Rectal smooth muscle tissue (tissue), 1 donor: ENCODE results near the gene MLKL.

Experiments
- H3K27ac ChIP-seq: one replicate; pipeline ENCODE4 v1.7.0; 2013; ENCODE audit warnings: low read depth, low read length, inconsistent platforms
- H3K27me3 ChIP-seq: one replicate; pipeline ENCODE4 v1.7.0; 2013; ENCODE audit warnings: low read length; ENCODE audit not compliant: control insufficient read depth, insufficient read depth
- H3K36me3 ChIP-seq: one replicate; pipeline ENCODE4 v1.7.0; 2013; ENCODE audit warnings: low read length; ENCODE audit not compliant: control insufficient read depth, insufficient read depth
- H3K4me1 ChIP-seq: one replicate; pipeline ENCODE4 v1.7.0; 2013; ENCODE audit warnings: low read length; ENCODE audit not compliant: control insufficient read depth, insufficient read depth
- H3K4me3 ChIP-seq: one replicate; pipeline ENCODE4 v1.7.0; 2013; ENCODE audit warnings: low read length
- H3K9ac ChIP-seq: one replicate; pipeline ENCODE4 v1.7.0; 2013; ENCODE audit warnings: low read length

The MLKL gene

DNA sequence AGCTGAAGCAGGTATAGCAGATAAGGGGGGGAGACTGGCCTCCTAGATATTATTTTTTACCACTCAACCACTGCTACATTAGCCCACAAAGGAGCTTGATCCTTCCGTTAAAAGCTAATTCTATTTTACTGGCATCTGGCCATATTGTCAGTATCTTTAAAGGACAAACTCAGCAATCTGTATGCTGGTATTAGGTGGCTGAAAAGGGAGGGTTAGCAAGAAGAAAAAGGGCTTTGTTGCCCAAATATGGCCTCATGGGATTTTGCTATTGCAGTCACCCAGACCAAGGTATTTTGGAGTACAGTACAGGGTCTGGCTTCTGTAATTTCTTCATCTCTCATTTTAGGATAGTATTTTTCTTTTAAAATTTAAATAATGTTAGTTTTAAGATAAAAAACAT, 48.4 kb downstream of the MLKL start:
- Histone ChIP-seq H3K36me3 (peaks cover 9% of the 10 kb centered on the region), H3K27me3 (no peaks in the 10 kb centered on the region), H3K27ac (no peak overlapping the region), H3K4me1 (no peaks in the 10 kb centered on the region), H3K9ac (no peak overlapping the region), H3K4me3 (no peak overlapping the region)

DNA sequence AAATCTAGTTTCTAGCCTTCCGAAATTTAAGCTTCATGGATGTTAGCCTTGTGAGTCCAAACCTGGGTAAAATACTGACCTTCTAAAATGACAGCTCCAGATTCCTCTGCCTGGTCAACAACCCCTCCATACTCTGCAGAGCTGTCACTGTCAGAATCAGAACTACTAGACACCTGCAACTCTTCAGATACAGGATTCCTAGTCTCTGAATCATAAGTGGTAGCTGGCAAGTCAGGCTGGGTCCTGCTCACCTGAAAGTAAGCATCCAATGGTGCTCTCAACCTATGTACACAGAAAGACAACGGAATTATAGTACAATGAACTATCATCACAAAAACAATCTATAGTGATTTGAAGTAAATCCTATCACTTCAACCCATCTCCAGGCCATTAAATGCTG, 48.8 kb downstream of the MLKL start:
- no peak overlapping the region for H3K4me3 ChIP-seq
- no peaks in the 10 kb centered on the region for H3K27me3 ChIP-seq
- H3K4me1 ChIP-seq: no peaks in the 10 kb centered on the region
- peaks cover 9% of the 10 kb centered on the region for H3K36me3 ChIP-seq
- no peak overlapping the region for H3K27ac ChIP-seq
- no peak overlapping the region for H3K9ac ChIP-seq

GRCh38 chr16:74650966-74651567, 49.6 kb downstream of the MLKL start:
- Histone ChIP-seq H3K27ac (no peak overlapping the region), H3K27me3 (no peaks in the 10 kb centered on the region), H3K36me3 (peaks cover 9% of the 10 kb centered on the region), H3K4me1 (no peaks in the 10 kb centered on the region), H3K4me3 (no peak overlapping the region), H3K9ac (no peak overlapping the region)

- no peak overlapping the region for H3K9ac ChIP-seq
- H3K27me3 ChIP-seq: no peaks in the 10 kb centered on the region
- peaks cover 8% of the 10 kb centered on the region for H3K36me3 ChIP-seq
- no peak overlapping the region for H3K27ac ChIP-seq
- H3K4me3 ChIP-seq: no peak overlapping the region
- H3K4me1 ChIP-seq: no peaks in the 10 kb centered on the region
Measured at GRCh38 chr16:74649839-74650504, 50.7 kb downstream of the MLKL start.

DNA sequence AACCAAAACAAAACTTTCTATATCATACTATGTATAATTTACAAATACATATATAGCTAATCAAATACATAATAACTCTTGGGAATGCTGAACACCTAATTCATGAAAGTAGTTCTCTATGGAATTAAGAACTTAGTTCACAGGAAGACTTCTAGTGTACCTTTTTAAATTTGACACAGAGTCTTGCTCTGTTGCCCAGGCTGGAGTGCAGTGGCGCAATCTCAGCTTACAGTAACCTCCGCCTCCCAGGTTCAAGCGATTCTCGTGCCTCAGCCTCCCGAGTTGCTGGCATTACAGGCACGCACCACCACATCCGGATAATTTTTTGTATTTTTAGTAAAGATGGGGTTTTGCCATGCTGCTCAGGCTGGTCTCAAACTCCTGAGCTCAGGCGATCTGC, 58.7 kb downstream of the MLKL start:
- H3K27ac ChIP-seq: no peak overlapping the region

GRCh38 chr16:74637742-74638453, 62.8 kb downstream of the MLKL start:
- Histone ChIP-seq H3K27me3 (no peaks in the 10 kb centered on the region), H3K4me3 (no peak overlapping the region), H3K9ac (no peak overlapping the region), H3K4me1 (no peaks in the 10 kb centered on the region), H3K27ac (no peak overlapping the region), H3K36me3 (peaks cover 9% of the 10 kb centered on the region)

More for the DNA sequence above, 58.7 kb downstream of the MLKL start:
- H3K4me3 ChIP-seq: no peak overlapping the region
- H3K27me3 ChIP-seq: no peaks in the 10 kb centered on the region
- no peak overlapping the region for H3K9ac ChIP-seq
- peaks cover 11% of the 10 kb centered on the region for H3K36me3 ChIP-seq
- H3K4me1 ChIP-seq: no peaks in the 10 kb centered on the region

DNA sequence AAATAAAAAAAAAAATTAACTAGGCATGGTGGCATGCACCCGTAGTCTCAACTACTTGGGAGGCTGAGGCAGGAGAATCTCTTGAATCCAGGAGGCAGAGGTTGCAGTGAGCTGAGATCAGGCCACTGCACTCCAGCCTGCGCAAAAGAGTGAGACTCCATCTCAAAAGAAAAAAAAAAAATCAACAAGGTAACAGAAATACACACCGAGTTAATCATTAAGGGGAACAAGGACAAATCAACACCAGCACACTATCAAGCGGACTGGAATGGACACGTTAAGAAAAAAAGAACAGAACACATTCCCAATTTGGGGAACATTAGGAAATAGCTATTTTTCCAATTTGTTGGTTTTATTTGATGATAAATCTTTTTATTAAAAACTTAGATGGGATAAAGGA, 65.4 kb downstream of the MLKL start:
- no peaks in the 10 kb centered on the region for H3K27me3 ChIP-seq
- H3K36me3 ChIP-seq: peaks cover 21% of the 10 kb centered on the region
- no peak overlapping the region for H3K27ac ChIP-seq
- H3K4me1 ChIP-seq: no peaks in the 10 kb centered on the region
- H3K9ac ChIP-seq: no peak overlapping the region
- H3K4me3 ChIP-seq: no peak overlapping the region

GRCh38 chr16:74633686-74634085, 67.0 kb downstream of the MLKL start:
- Histone ChIP-seq H3K9ac (no peak overlapping the region), H3K27me3 (no peaks in the 10 kb centered on the region), H3K4me1 (no peaks in the 10 kb centered on the region), H3K36me3 (peaks cover 17% of the 10 kb centered on the region), H3K4me3 (no peak overlapping the region), H3K27ac (no peak overlapping the region)

DNA sequence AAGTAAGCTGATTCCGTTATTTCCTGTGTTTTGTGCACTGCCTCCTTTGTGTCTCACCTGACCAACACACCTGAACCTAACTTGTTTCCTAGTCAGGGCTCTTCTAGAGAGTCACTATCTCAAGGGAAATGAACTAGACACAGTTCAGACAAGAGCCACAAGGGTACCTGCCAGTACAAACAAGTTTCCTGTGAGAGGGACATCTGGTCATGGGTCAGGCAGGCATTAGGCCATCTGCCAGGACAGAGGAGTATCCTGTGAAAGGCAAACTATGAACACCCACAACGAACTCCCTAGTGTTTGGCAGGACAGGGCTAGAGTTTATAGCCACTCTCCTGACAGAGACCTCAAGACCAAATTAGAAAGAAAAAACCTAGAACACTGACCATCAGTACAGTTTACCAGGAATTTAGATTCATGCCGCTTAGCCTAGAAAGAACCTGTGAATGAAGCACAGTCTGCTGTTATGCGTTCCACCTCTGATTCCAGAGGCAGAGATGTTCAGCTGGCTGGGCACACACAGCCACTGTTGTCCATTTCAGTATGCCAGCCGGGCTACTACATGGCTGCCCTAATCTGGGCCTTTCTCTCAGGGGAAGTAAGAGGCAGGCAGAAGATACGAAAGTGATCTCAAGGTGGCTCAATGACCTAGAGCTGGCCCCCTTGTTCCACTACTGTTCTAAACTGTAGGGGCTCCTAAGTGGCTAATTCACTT, 73.0 kb downstream of the MLKL start:
- H3K27me3 ChIP-seq: no peaks in the 10 kb centered on the region
- H3K27ac ChIP-seq: no peak overlapping the region
- peaks cover 39% of the 10 kb centered on the region for H3K36me3 ChIP-seq
- no peak overlapping the region for H3K9ac ChIP-seq
- H3K4me1 ChIP-seq: no peaks in the 10 kb centered on the region
- H3K4me3 ChIP-seq: no peak overlapping the region

GRCh38 chr16:74626741-74627416, 73.8 kb downstream of the MLKL start:
- no peak overlapping the region for H3K4me3 ChIP-seq
- H3K4me1 ChIP-seq: no peaks in the 10 kb centered on the region
- peaks cover 41% of the 10 kb centered on the region for H3K36me3 ChIP-seq
- no peaks in the 10 kb centered on the region for H3K27me3 ChIP-seq
- no peak overlapping the region for H3K27ac ChIP-seq
- H3K9ac ChIP-seq: no peak overlapping the region

DNA sequence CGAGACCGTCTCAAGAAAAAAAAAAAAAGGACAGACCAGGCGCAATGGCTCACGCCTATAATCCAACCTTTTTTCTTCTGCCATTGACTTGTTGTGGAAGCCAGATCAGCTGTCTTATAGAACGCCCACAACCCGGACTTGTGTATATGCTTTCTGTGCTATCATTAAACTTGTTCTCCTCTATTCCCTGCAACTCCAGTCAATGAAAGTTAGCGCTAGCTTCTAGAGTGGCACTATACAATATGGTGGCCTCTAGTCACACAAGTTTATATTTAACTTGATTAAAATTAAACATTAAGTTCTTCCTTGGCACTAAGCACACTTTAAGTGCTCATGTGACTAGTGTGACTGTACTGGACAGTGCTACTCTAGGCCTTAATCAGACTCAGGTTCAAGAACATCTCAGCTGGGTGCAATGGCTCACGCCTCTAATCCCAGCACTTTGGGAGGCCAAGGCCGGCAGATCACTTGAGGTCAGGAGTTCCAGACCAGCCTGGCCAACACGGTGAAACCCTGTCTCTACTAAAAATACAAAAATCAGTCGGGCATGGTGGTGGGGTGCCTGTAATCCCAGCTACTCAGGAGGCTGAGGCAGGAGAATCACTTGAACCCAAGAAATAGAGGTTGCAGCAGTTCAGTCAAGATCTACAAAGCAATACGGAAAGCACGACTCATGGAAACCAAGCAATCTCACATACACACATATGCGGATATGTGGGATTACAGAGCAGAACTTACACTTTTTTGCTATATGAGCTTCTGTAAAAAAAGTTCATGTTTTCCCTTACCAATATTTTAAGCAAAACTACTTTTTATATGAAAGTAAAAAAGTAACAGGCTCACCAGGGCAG, 74.9 kb downstream of the MLKL start:
- H3K9ac ChIP-seq: no peak overlapping the region
- H3K36me3 ChIP-seq: peaks cover 33% of the 10 kb centered on the region
- H3K4me3 ChIP-seq: no peak overlapping the region
- H3K27ac ChIP-seq: no peak overlapping the region
- no peaks in the 10 kb centered on the region for H3K27me3 ChIP-seq
- no peaks in the 10 kb centered on the region for H3K4me1 ChIP-seq
